Measurements from ENCODE around the gene CNIH3. TPM values are rescaled to one million over a fixed set of nuclear protein-coding genes. Genes with fewer than 3 reads are reported as not detected.

CNIH3 gene
- total and polyA plus RNA-seq, 10 of the 15 experiments (the other 5 are each of a cell fraction or from before 2014, with no cell fraction given): 0.77 to 5.8 (median 1.8) TPM

GRCh38 chr1:224632921-224633321 lies 16.8 kb downstream of the CNIH3 start:
- FAIRE-seq (no peak), ATAC-seq (no peak), DNase-seq (ENCODE audit: low read depth, low spot score) (no peak)
- WGBS (ENCODE audit: insufficient coverage, insufficient replicate concordance, low lambda C conversion rate, missing lambda C conversion rate): 56% methylated on average over 8 of the region's 8 CpGs
- Histone ChIP-seq H3K4me1 (ENCODE audit: control insufficient read depth, insufficient read depth, low read length) (no peaks in the 10 kb centered on the region), H3K4me2 (ENCODE audit: control insufficient read depth, insufficient read depth) (no peak overlapping the region), H2AFZ (ENCODE audit: control insufficient read depth, low read depth, low read length) (no peak overlapping the region), H3K27me3 (replicated peaks in 1 of 2; ENCODE audit: control insufficient read depth in 2 of 2, insufficient read depth in 2 of 2, low read length in 1 of 2) (peaks cover 0 to 3% of the 10 kb centered on the region in 2 experiments; a peak in 1 of 4 replicates), H3K9ac (ENCODE audit: control insufficient read depth, insufficient read depth, low read length) (no peak overlapping the region), H3K27ac (ENCODE audit: control insufficient read depth, insufficient read depth) (no peak overlapping the region), H3K4me3 (no peak overlapping the region), H3K79me2 (ENCODE audit: control insufficient read depth, insufficient read depth, low read length) (no peaks in the 10 kb centered on the region), H3K36me3 (ENCODE audit: control insufficient read depth in 2 of 2, insufficient read depth in 2 of 2, low read length in 1 of 2) (no peaks in the 10 kb centered on the region), H3K9me3 (replicated peaks; ENCODE audit: control insufficient read depth, insufficient read depth, low read length) (no peaks in the 10 kb centered on the region), H4K20me1 (ENCODE audit: control insufficient read depth, insufficient read depth) (no peaks in the 10 kb centered on the region)
- SMC1A ChIA-PET (ENCODE audit: uncharacterized antibody, unreplicated experiment): interaction anchor here (3.9 kb wide), 1 partner anchor 218 kb away, joined by 15 read pairs; no protein-coding TSS in a partner anchor
- RAD21 ChIA-PET (ENCODE audit: unreplicated experiment): interaction anchor here (0.9 kb wide), 1 partner anchor 12 kb away, joined by 3 read pairs; no protein-coding TSS in a partner anchor
- in situ Hi-C loops (cut with MboI) (no loop called here), intact Hi-C loops (cut with micrococcal nuclease; ENCODE audit: unreplicated experiment) (no loop called here)
- BruUV-seq (replicated peaks): no TSS peak
- CTCF ChIA-PET: interaction anchor here (2.4 to 4.5 kb wide), 3 partner anchors 12 to 219 kb away, joined by 9 to 17 read pairs (median 15); no protein-coding TSS in a partner anchor
- POLR2A ChIA-PET: no interaction called here
- no peak for TF ChIP-seq USF1 (IDR thresholded peaks at IDR 0.05; ENCODE audit: borderline replicate concordance, extremely low read length, insufficient read depth, low read depth, low read length)
- TF ChIP-seq IRF4 (IDR thresholded peaks at IDR 0.05; ENCODE audit: low read depth, low read length): no peak
- no peak for TF ChIP-seq CTCF (IDR thresholded peaks at IDR 0.05 in 2 of 3, conservative IDR thresholded peaks at IDR 0.05 in 1 of 3; ENCODE audit: control insufficient read depth in 2 of 3, extremely low read depth in 1 of 3, insufficient read depth in 1 of 3, low read depth in 3 of 3, low read length in 3 of 3)
- TF ChIP-seq ZNF687 (IDR thresholded peaks at IDR 0.05): no peak
- TF ChIP-seq RFX5 (IDR thresholded peaks at IDR 0.05; ENCODE audit: low read depth, low read length): no peak
- no peak for TF ChIP-seq CEBPB (IDR thresholded peaks at IDR 0.05; ENCODE audit: borderline replicate concordance in 1 of 2, low read depth in 2 of 2, low read length in 2 of 2)
- no peak for TF ChIP-seq CHD4 (IDR thresholded peaks at IDR 0.05)
- no peak for TF ChIP-seq SREBF2 (IDR thresholded peaks at IDR 0.05; ENCODE audit: low read length)
- no peak for TF ChIP-seq ASH2L (IDR thresholded peaks at IDR 0.05; ENCODE audit: borderline replicate concordance, low read depth)
- no peak for TF ChIP-seq TARDBP (IDR thresholded peaks at IDR 0.05; ENCODE audit: borderline replicate concordance)
- TF ChIP-seq ZZZ3 (IDR thresholded peaks at IDR 0.05; ENCODE audit: control insufficient read depth, insufficient read length, low read depth): no peak
- no peak for TF ChIP-seq KDM1A (IDR thresholded peaks at IDR 0.05; ENCODE audit: borderline replicate concordance)
- no peak for TF ChIP-seq MEF2B (IDR thresholded peaks at IDR 0.05; ENCODE audit: partially characterized antibody, poor library complexity, severe bottlenecking)
- TF ChIP-seq NR2F1 (conservative IDR thresholded peaks at IDR 0.05): no peak
- no peak for TF ChIP-seq NFYA (IDR thresholded peaks at IDR 0.05; ENCODE audit: borderline replicate concordance, low read depth, low read length)
- TF ChIP-seq ATF2 (IDR thresholded peaks at IDR 0.05; ENCODE audit: low read length): no peak
- no peak for TF ChIP-seq POU2F2 (IDR thresholded peaks at IDR 0.05; ENCODE audit: borderline replicate concordance, low read depth, low read length)

Measured in GM12878 (cell line).